ENCODE data around the gene BTBD1. TPM values are rescaled to one million over a fixed set of nuclear protein-coding genes. Genes with fewer than 3 reads are reported as not detected.

The BTBD1 gene
- total RNA-seq, 1 experiment from 2014 or later: 83.9 TPM

- Histone ChIP-seq H3K79me2 (ENCODE audit: low read length) (peaks cover 10% of the 10 kb centered on the region), H3K9me3 (ENCODE audit: low read length) (no peaks in the 10 kb centered on the region), H3K4me1 (ENCODE audit: insufficient read depth, low read length) (peaks cover 8% of the 10 kb centered on the region), H3K36me3 (ENCODE audit: low read depth, low read length) (peaks cover 25% of the 10 kb centered on the region), H3K9me2 (replicated peaks; ENCODE audit: low read length) (no peaks in the 10 kb centered on the region), H3K4me3 (ENCODE audit: low read length) (no peak overlapping the region), H3K9ac (ENCODE audit: low read length) (no peak overlapping the region), H2AFZ (ENCODE audit: low read length) (no peak overlapping the region), H4K20me1 (ENCODE audit: low read length) (no peaks in the 10 kb centered on the region), H3K4me2 (ENCODE audit: low read length) (no peak overlapping the region), H3F3A (ENCODE audit: low read length, unreplicated experiment) (no peaks in the 10 kb centered on the region), H3K27me3 (ENCODE audit: low read length) (no peaks in the 10 kb centered on the region), H3K27ac (ENCODE audit: low read length) (no peak overlapping the region)
- POLR2A ChIA-PET (ENCODE audit: unreplicated experiment): interaction anchor here (0.7 kb wide), 1 partner anchor 68 kb away, joined by 4 read pairs; no protein-coding TSS in a partner anchor
- TF ChIP-seq CTCF (conservative IDR thresholded peaks at IDR 0.05; ENCODE audit: low read depth, low read length) (no peak), EZH2 (IDR thresholded peaks at IDR 0.05; ENCODE audit: low read length, unreplicated experiment) (no peak), EZH2phosphoT487 (IDR thresholded peaks at IDR 0.05; ENCODE audit: borderline replicate concordance, low read length) (no peak)
- BruUV-seq (replicated peaks): no TSS peak
- CTCF ChIA-PET: no interaction called here
- no peak for DNase-seq
- intact Hi-C loops (cut with micrococcal nuclease): no loop called here
- no peak for ATAC-seq
Observed at GRCh38 chr15:83015361-83015760, 51.7 kb downstream of the BTBD1 start.

DNA sequence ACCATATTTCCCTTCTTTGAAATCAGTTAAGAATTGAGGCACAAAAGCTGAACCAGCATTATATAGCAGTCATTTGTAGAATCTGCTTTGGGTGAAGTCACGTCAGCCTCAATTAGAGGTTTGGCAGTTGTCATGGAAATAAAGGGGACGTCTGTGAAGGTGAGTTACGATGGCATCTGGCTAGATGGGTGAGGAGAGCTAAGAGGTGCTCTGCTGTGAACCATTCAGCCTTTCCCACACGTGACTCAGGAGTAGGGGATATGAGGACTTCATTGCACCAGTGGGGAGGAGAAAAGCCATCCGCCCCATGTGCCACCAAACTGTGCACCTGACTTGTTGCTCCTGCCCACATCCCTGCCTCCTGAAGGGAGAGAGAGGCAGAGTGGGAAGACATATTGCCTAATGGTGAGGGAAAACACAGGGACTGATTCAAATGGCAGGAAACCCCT, 52.8 kb downstream of the BTBD1 start:
- peaks cover 18% of the 10 kb centered on the region for H3K4me1 ChIP-seq (ENCODE audit: insufficient read depth, low read length)
- H3F3A ChIP-seq (ENCODE audit: low read length, unreplicated experiment): no peaks in the 10 kb centered on the region
- no peak overlapping the region for H3K4me3 ChIP-seq (ENCODE audit: low read length)
- ATAC-seq (no peak), DNase-seq (no peak)
- ChIA-PET POLR2A (ENCODE audit: unreplicated experiment) (no interaction called here), CTCF (no interaction called here)
- peaks cover 22% of the 10 kb centered on the region; the same call in 1 of the 2 replicates for H3K36me3 ChIP-seq (ENCODE audit: low read depth, low read length)
- no peaks in the 10 kb centered on the region for H3K9me3 ChIP-seq (ENCODE audit: low read length)
- H3K27ac ChIP-seq (ENCODE audit: low read length): no peak overlapping the region
- intact Hi-C loops (cut with micrococcal nuclease): no loop called here
- peaks cover 14% of the 10 kb centered on the region for H3K79me2 ChIP-seq (ENCODE audit: low read length)
- no TSS peak for BruUV-seq (replicated peaks)
- no peak for TF ChIP-seq CTCF (conservative IDR thresholded peaks at IDR 0.05; ENCODE audit: low read depth, low read length)
- TF ChIP-seq EZH2phosphoT487 (IDR thresholded peaks at IDR 0.05; ENCODE audit: borderline replicate concordance, low read length): no peak
- TF ChIP-seq EZH2 (IDR thresholded peaks at IDR 0.05; ENCODE audit: low read length, unreplicated experiment): no peak
- no peaks in the 10 kb centered on the region for H3K27me3 ChIP-seq (ENCODE audit: low read length)
- no peak overlapping the region for H3K9ac ChIP-seq (ENCODE audit: low read length)
- no peaks in the 10 kb centered on the region for H4K20me1 ChIP-seq (ENCODE audit: low read length)
- no peak overlapping the region for H3K4me2 ChIP-seq (ENCODE audit: low read length)
- H2AFZ ChIP-seq (ENCODE audit: low read length): no peak overlapping the region
- H3K9me2 ChIP-seq (replicated peaks; ENCODE audit: low read length): no peaks in the 10 kb centered on the region

- peaks cover 19% of the 10 kb centered on the region; the same call in 1 of the 2 replicates for H3K36me3 ChIP-seq (ENCODE audit: low read depth, low read length)
- ChIA-PET CTCF (interaction anchor here (0.6 kb wide), 1 partner anchor 470 kb away, joined by 3 read pairs; no protein-coding TSS in a partner anchor), POLR2A (ENCODE audit: unreplicated experiment) (no interaction called here)
- H3K9me3 ChIP-seq (ENCODE audit: low read length): no peaks in the 10 kb centered on the region
- no peak overlapping the region for H3K27ac ChIP-seq (ENCODE audit: low read length)
- H2AFZ ChIP-seq (ENCODE audit: low read length): no peak overlapping the region
- no peak overlapping the region for H3K9ac ChIP-seq (ENCODE audit: low read length)
- H3K9me2 ChIP-seq (replicated peaks; ENCODE audit: low read length): no peaks in the 10 kb centered on the region
- H3K27me3 ChIP-seq (ENCODE audit: low read length): no peaks in the 10 kb centered on the region
- DNase-seq (no peak), ATAC-seq (no peak)
- H3K79me2 ChIP-seq (ENCODE audit: low read length): peaks cover 14% of the 10 kb centered on the region
- H3K4me2 ChIP-seq (ENCODE audit: low read length): no peak overlapping the region
- no TSS peak for BruUV-seq (replicated peaks)
- intact Hi-C loops (cut with micrococcal nuclease): no loop called here
- no peak overlapping the region for H3K4me3 ChIP-seq (ENCODE audit: low read length)
- H3K4me1 ChIP-seq (ENCODE audit: insufficient read depth, low read length): peaks cover 20% of the 10 kb centered on the region
- H4K20me1 ChIP-seq (ENCODE audit: low read length): no peaks in the 10 kb centered on the region
- H3F3A ChIP-seq (ENCODE audit: low read length, unreplicated experiment): no peaks in the 10 kb centered on the region
- TF ChIP-seq CTCF (conservative IDR thresholded peaks at IDR 0.05; ENCODE audit: low read depth, low read length) (no peak), EZH2phosphoT487 (IDR thresholded peaks at IDR 0.05; ENCODE audit: borderline replicate concordance, low read length) (no peak), EZH2 (IDR thresholded peaks at IDR 0.05; ENCODE audit: low read length, unreplicated experiment) (no peak)
Observed at GRCh38 chr15:83012636-83013035, 54.4 kb downstream of the BTBD1 start.
